SK-N-SH (cell line): ENCODE data around the gene KRT6B. TPM values are rescaled to one million over a fixed set of nuclear protein-coding genes. Genes with fewer than 3 reads are reported as not detected.

Source experiments
- CTCF ChIA-PET: fragments of 300-600, 350-600 bp; formaldehyde crosslinking; extraction: SDS; loops from one replicate; lab custom pipeline; 2021; lab: Yijun Ruan, JAX
- POLR2A ChIA-PET: fragments of 350-600 bp; sonication (Branson Sonifier 250); formaldehyde crosslinking; extraction: SDS; loops from one replicate; lab custom pipeline; 2020; ENCODE audit warnings: antibody characterized with exemption, inconsistent platforms; lab: Yijun Ruan, JAX
- DNase-seq: peaks from one replicate; pipeline ENCODE4 v3.0.0; 2012
- H2AFZ ChIP-seq: fragments of 200-600 bp; sonication (generic); 2 replicates; pipeline ENCODE4 v1.8.1; 2016; ENCODE audit warnings: antibody characterized with exemption, mild to moderate bottlenecking, low read depth
- H3F3A ChIP-seq: fragments of 200-600 bp; sonication (generic); replicated peaks from 2 replicates; pipeline ENCODE3; 2016; ENCODE audit warnings: antibody characterized with exemption, mild to moderate bottlenecking; ENCODE audit not compliant: insufficient read depth
- H3K27ac ChIP-seq, 2 experiments: fragments of 200-500 bp in 1 of 2; fragments of 200-600 bp in 1 of 2; sonication (Bioruptor generic) in 1 of 2; sonication (generic), shearing (Covaris generic) in 1 of 2; 2 replicates each; pipeline versions ENCODE4 v1.5.1 to v1.6.1; 2014 to 2016; ENCODE audit warnings: low read depth in 2 of 2, inconsistent platforms in 1 of 2, low read length in 1 of 2, mild to moderate bottlenecking in 1 of 2, mixed read lengths in 1 of 2
- H3K27me3 ChIP-seq: fragments of 200-600 bp; sonication (generic), shearing (Covaris generic); 2 replicates; pipeline ENCODE4 v1.6.1; 2016; ENCODE audit warnings: mixed run types; ENCODE audit not compliant: insufficient read depth
- H3K36me3 ChIP-seq, 2 experiments: fragments of 200-500 bp in 1 of 2; fragments of 200-600 bp in 1 of 2; sonication (Bioruptor generic) in 1 of 2; sonication (generic) in 1 of 2; replicated peaks in 1 of 2; 2 replicates each; pipeline versions ENCODE3 to v1.5.1; 2014 to 2016; ENCODE audit warnings: low read length in 1 of 2, mild to moderate bottlenecking in 1 of 2; ENCODE audit not compliant: insufficient read depth in 2 of 2, control insufficient read depth in 1 of 2
- H3K4me1 ChIP-seq, 2 experiments: fragments of 200-500 bp in 1 of 2; fragments of 200-600 bp in 1 of 2; sonication (Bioruptor generic) in 1 of 2; sonication (generic), shearing (Covaris generic) in 1 of 2; 2 replicates each; pipeline versions ENCODE4 v1.5.1 to v1.6.1; 2014 to 2016; ENCODE audit warnings: low read depth in 1 of 2, low read length in 1 of 2, mixed run types in 1 of 2; ENCODE audit not compliant: insufficient read depth in 2 of 2, control insufficient read depth in 1 of 2
- H3K4me2 ChIP-seq: fragments of 200-600 bp; sonication (generic), shearing (Covaris generic); 2 replicates; pipeline ENCODE4 v1.6.1; 2017; ENCODE audit warnings: mixed run types
- H3K4me3 ChIP-seq, 2 experiments: fragments of 200-500 bp in 1 of 2; fragments of 200-600 bp in 1 of 2; sonication (Bioruptor generic) in 1 of 2; sonication (generic), shearing (Covaris generic) in 1 of 2; 2 replicates each; pipeline versions ENCODE4 v1.5.1 to v1.8.1; 2014 to 2016; ENCODE audit warnings: low read depth in 2 of 2, inconsistent platforms in 1 of 2, low read length in 1 of 2, mild to moderate bottlenecking in 1 of 2, mixed read lengths in 1 of 2, moderate library complexity in 1 of 2
- H3K79me2 ChIP-seq: fragments of 200-600 bp; sonication (generic); 2 replicates; pipeline ENCODE4 v1.8.1; 2017; ENCODE audit warnings: mild to moderate bottlenecking; ENCODE audit not compliant: insufficient read depth
- H3K9ac ChIP-seq: fragments of 200-600 bp; sonication (generic); 2 replicates; pipeline ENCODE4 v1.6.1; 2017; ENCODE audit warnings: mixed run types
- H3K9me2 ChIP-seq: fragments of 200-600 bp; sonication (generic); 2 replicates; pipeline ENCODE4 v1.6.1; 2017; ENCODE audit warnings: mixed run types
- H3K9me3 ChIP-seq: fragments of 200-600 bp; sonication (generic); 2 replicates; pipeline ENCODE4 v1.6.1; 2017; ENCODE audit warnings: mixed run types, mild to moderate bottlenecking, moderate library complexity
- H4K20me1 ChIP-seq: fragments of 200-600 bp; sonication (generic); 2 replicates; pipeline ENCODE4 v1.6.1; 2017; ENCODE audit warnings: mild to moderate bottlenecking, mixed run types; ENCODE audit not compliant: insufficient read depth
- CHD2 ChIP-seq: fragments of 150-350 bp; IDR thresholded peaks from 2 replicates; pipeline ENCODE4 v1.6.1; 2018; ENCODE audit warnings: low read length; ENCODE audit not compliant: partially characterized antibody
- CTCF ChIP-seq: fragments of 200-600 bp; sonication (generic); IDR thresholded peaks from 2 replicates; pipeline ENCODE4 v1.6.1; 2017; ENCODE audit warnings: antibody characterized with exemption, mild to moderate bottlenecking, moderate library complexity
- ELF1 ChIP-seq: IDR thresholded peaks from 2 replicates; pipeline ENCODE4 v1.4.0; 2012
- EZH2phosphoT487 ChIP-seq: fragments of 200-600 bp; sonication (generic); IDR thresholded peaks from 2 replicates; pipeline ENCODE4 v1.6.1; 2017; ENCODE audit warnings: low read depth, mixed run types, mild to moderate bottlenecking, antibody characterized with exemption, moderate library complexity, borderline replicate concordance
- FOXJ3 ChIP-seq: sonication (generic); formaldehyde crosslinking; IDR thresholded peaks from 2 replicates; pipeline ENCODE4 v1.5.1; 2020; ENCODE audit warnings: mild to moderate bottlenecking, missing genetic modification reagents
- GATA2 ChIP-seq: sonication (generic); formaldehyde crosslinking; IDR thresholded peaks from 2 replicates; pipeline ENCODE4 v1.5.0; 2020; ENCODE audit warnings: mild to moderate bottlenecking, missing genetic modification reagents
- NFIC ChIP-seq: IDR thresholded peaks from 2 replicates; pipeline ENCODE4 v1.4.0; 2012; ENCODE audit warnings: borderline replicate concordance
- NRF1 ChIP-seq: IDR thresholded peaks from 2 replicates; pipeline ENCODE4 v1.6.1; 2012; ENCODE audit warnings: low read depth, mild to moderate bottlenecking, low read length
- POLR2AphosphoS5 ChIP-seq: IDR thresholded peaks from 2 replicates; pipeline ENCODE4 v1.6.1; 2012; ENCODE audit warnings: low read depth, low read length
- RAD21 ChIP-seq: IDR thresholded peaks from 2 replicates; pipeline ENCODE4 v1.6.1; 2012; ENCODE audit warnings: mild to moderate bottlenecking, low read length
- RXRA ChIP-seq: IDR thresholded peaks from 2 replicates; pipeline ENCODE4 v1.4.0; 2012; ENCODE audit warnings: low read depth, mild to moderate bottlenecking, borderline replicate concordance
- SMC3 ChIP-seq: IDR thresholded peaks from 2 replicates; pipeline ENCODE4 v1.6.1; 2012; ENCODE audit warnings: low read depth, low read length, improper control_type of control experiment
- TAF1 ChIP-seq: IDR thresholded peaks from 2 replicates; pipeline ENCODE4 v1.6.1; 2012; ENCODE audit warnings: low read depth, mild to moderate bottlenecking, low read length, moderate library complexity, borderline replicate concordance
- TEAD4 ChIP-seq: IDR thresholded peaks from 2 replicates; pipeline ENCODE4 v1.4.0; 2012; ENCODE audit warnings: mild to moderate bottlenecking, borderline replicate concordance; ENCODE audit not compliant: insufficient read depth
- USF2 ChIP-seq: fragments of 150-350 bp; IDR thresholded peaks from 2 replicates; pipeline ENCODE4 v1.6.1; 2017; ENCODE audit warnings: antibody characterized with exemption, low read length, low read depth, borderline replicate concordance
- YY1 ChIP-seq: IDR thresholded peaks from 2 replicates; pipeline ENCODE4 v1.4.0; 2012; ENCODE audit warnings: low read depth, mild to moderate bottlenecking
- WGBS: methylation state at CpG from one replicate; pipeline ENCODE4 v1.1.6; 2017; ENCODE audit warnings: low lambda C conversion rate; 5-methylcytosine and 5-hydroxymethylcytosine counted together
- polyA plus RNA-seq, 3 experiments: library from polyadenylated mRNA; depleted of rRNA; stranded (reverse); fragments of >200 nt; gene quantifications; 2 replicates each; pipeline ENCODE4 v1.2.3, GENCODE V29; 2012
- TF ChIP-seq, protein P1 (sequence below): IDR thresholded peaks from 2 replicates; pipeline ENCODE4; 2012
- TF ChIP-seq, protein P2 (sequence below): IDR thresholded peaks from 2 replicates; pipeline ENCODE4 v1.4.0; 2012; ENCODE audit warnings: low read depth

KRT6B gene
- polyA plus RNA-seq, 1 of the 3 experiments (the other 2 are of a cell fraction), result not detected

DNA sequence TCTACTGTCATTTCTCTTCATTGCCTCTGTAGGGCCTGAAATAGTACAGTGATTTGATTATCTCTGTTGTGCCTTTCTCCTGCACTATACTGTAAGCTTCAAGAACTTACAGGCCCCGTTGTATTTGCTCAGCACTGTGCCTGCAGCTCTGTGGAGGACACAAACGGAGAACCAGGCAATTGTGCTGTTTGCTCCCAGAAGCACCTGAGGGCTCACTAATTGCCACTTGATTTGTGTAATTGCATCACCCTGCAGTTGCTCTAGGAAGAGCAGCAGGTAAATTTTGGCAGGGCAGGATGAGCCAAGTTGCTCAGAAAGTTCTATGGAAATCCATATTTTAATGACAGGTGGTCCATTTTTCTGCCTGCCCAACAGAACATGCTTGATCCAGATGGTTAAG, 34.2 kb downstream of the KRT6B start:
- TF ChIP-seq RXRA, result no peak
- no peak for TF ChIP-seq NFIC
- TF ChIP-seq USF2, result no peak
- TF ChIP-seq YY1, result no peak
- no peak for TF ChIP-seq CTCF
- no peak for TF ChIP-seq POLR2AphosphoS5
- TF ChIP-seq CHD2, result no peak
- TF ChIP-seq, all 33 proteins: peak for 0
- Histone ChIP-seq H3K4me3 (no peak overlapping the region), H3K4me1 (peaks cover 0 to 5% of the 10 kb centered on the region in 2 experiments; a peak in 1 of 4 replicates), H3K9me3 (no peaks in the 10 kb centered on the region), H3K79me2 (no peaks in the 10 kb centered on the region), H3K9me2 (no peaks in the 10 kb centered on the region), H3F3A (no peaks in the 10 kb centered on the region), H4K20me1 (no peaks in the 10 kb centered on the region), H3K9ac (no peak overlapping the region), H3K27me3 (peaks cover 22% of the 10 kb centered on the region; the same call in 1 of the 2 replicates), H2AFZ (no peak overlapping the region), H3K36me3 (no peaks in the 10 kb centered on the region), H3K27ac (no peak overlapping the region), H3K4me2 (no peak overlapping the region)
- WGBS, result 17% methylated on average over 2 of the region's 2 CpGs
- CTCF ChIA-PET, result no interaction called here
- POLR2A ChIA-PET, result no interaction called here
- DNase-seq, result no peak

GRCh38 chr12:52416795-52417194, 35.2 kb downstream of the KRT6B start:
- Histone ChIP-seq H3K9me2 (no peaks in the 10 kb centered on the region), H3K4me2 (no peak overlapping the region), H3K27me3 (peaks cover 13% of the 10 kb centered on the region; the same call in 1 of the 2 replicates), H3K4me3 (no peak overlapping the region), H3K9ac (no peak overlapping the region), H3K9me3 (no peaks in the 10 kb centered on the region), H3K79me2 (no peaks in the 10 kb centered on the region), H3K36me3 (no peaks in the 10 kb centered on the region), H3K4me1 (peaks cover 0 to 5% of the 10 kb centered on the region in 2 experiments; a peak in 1 of 4 replicates), H2AFZ (no peak overlapping the region), H4K20me1 (no peaks in the 10 kb centered on the region), H3F3A (no peaks in the 10 kb centered on the region)
- WGBS, result 41% methylated on average over 1 of the region's 1 CpG
- POLR2A ChIA-PET, result no interaction called here
- DNase-seq, result no peak
- TF ChIP-seq POLR2AphosphoS5, result no peak
- no peak for TF ChIP-seq NRF1
- TF ChIP-seq EZH2phosphoT487, result no peak
- TF ChIP-seq FOXJ3 (CRISPR knock-in tag), result no peak
- no peak for TF ChIP-seq TAF1
- no peak for TF ChIP-seq GATA2 (CRISPR knock-in tag)
- TF ChIP-seq, protein P1, sequence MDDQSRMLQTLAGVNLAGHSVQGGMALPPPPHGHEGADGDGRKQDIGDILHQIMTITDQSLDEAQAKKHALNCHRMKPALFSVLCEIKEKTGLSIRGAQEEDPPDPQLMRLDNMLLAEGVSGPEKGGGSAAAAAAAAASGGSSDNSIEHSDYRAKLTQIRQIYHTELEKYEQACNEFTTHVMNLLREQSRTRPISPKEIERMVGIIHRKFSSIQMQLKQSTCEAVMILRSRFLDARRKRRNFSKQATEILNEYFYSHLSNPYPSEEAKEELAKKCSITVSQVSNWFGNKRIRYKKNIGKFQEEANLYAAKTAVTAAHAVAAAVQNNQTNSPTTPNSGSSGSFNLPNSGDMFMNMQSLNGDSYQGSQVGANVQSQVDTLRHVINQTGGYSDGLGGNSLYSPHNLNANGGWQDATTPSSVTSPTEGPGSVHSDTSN, result no peak
- TF ChIP-seq, protein P2, sequence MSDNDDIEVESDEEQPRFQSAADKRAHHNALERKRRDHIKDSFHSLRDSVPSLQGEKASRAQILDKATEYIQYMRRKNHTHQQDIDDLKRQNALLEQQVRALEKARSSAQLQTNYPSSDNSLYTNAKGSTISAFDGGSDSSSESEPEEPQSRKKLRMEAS, result no peak
- no peak for TF ChIP-seq CTCF
- no peak for TF ChIP-seq ELF1
- no peak for TF ChIP-seq RAD21
- TF ChIP-seq NFIC, result no peak
- TF ChIP-seq TEAD4, result no peak
- TF ChIP-seq SMC3, result no peak
- TF ChIP-seq, all 33 proteins: peak for 0
- CTCF ChIA-PET, result interaction anchor here (1.2 kb wide), 1 partner anchor 10 kb away, joined by 3 read pairs; no protein-coding TSS in a partner anchor
- no peak overlapping the region for H3K27ac ChIP-seq
